Mucosa of descending colon (tissue), 3 donors: ENCODE measurements around the gene CCP110. TPM values are rescaled to one million over a fixed set of nuclear protein-coding genes. Genes with fewer than 3 reads are reported as not detected.
A peak's percentile ranks its signal among the peaks of the same experiment; 100 is the strongest.
"Not testable (repeated sequence)": the region's sequence is repeated elsewhere in the genome, so short reads cannot be mapped to it uniquely, and the experiment has no call there.

ENCODE experiments used
- ATAC-seq: fragments of 200-7000 bp; cut with Tn5 transposase; one replicate; pipeline ENCODE4 v1.9.1; 2020; ENCODE audit warnings: mild to moderate bottlenecking, moderate library complexity
- DNase-seq, 3 donors: peaks; one replicate each; pipeline ENCODE4 v3.0.0-alpha.2; 2020
- H3K36me3 ChIP-seq: fragments of 200-600 bp; one replicate; pipeline ENCODE4 v1.8.0; 2021; ENCODE audit warnings: low read depth, mild to moderate bottlenecking
- H3K4me1 ChIP-seq: fragments of 200-600 bp; one replicate; pipeline ENCODE4 v1.8.0; 2021; ENCODE audit warnings: low read depth, mild to moderate bottlenecking
- H3K4me3 ChIP-seq: fragments of 200-600 bp; one replicate; pipeline ENCODE4 v1.8.0; 2021; ENCODE audit warnings: mild to moderate bottlenecking
- H3K9me3 ChIP-seq: fragments of 200-600 bp; one replicate; pipeline ENCODE4 v1.8.0; 2021; ENCODE audit warnings: mild to moderate bottlenecking
- intact Hi-C, 2 donors: fragments of 100-400 bp; cut with DNase I in 1 of 2; cut with micrococcal nuclease in 1 of 2; formaldehyde crosslinking; loops; one replicate each; pipeline versions ENCODE4 v1.11.0 to v1.11.1; 2022; cut with DNase I, micrococcal nuclease
- total RNA-seq, 3 donors: library from RNA; stranded (reverse); fragmentation: NEBNext Ultra II Directional in 2 of 3; extraction: Animal tissue kit (Norgen Biotek cat#: 25700) in 2 of 3; gene quantifications; one replicate each; pipeline versions ENCODE4 v1.2.1 to v1.2.4, GENCODE V29; 2021 to 2023
- TF ChIP-seq, protein P1 (sequence below): fragments of 200-600 bp; IDR thresholded peaks from one replicate; pipeline ENCODE4 v1.8.0; 2022; ENCODE audit warnings: antibody characterized with exemption, mild to moderate bottlenecking
- donor health status: DM: no; HTN: no; CAD: no; lungs with moderate emphysema.
- donor health status: DM: no; HTN: no; CAD: no.
- donor health status: DM: no; HTN: yes; CAD: no.

CCP110 gene
- total RNA-seq, 3 donors from 2014 or later = 9.0 to 22.5 (median 9.6) TPM

DNA sequence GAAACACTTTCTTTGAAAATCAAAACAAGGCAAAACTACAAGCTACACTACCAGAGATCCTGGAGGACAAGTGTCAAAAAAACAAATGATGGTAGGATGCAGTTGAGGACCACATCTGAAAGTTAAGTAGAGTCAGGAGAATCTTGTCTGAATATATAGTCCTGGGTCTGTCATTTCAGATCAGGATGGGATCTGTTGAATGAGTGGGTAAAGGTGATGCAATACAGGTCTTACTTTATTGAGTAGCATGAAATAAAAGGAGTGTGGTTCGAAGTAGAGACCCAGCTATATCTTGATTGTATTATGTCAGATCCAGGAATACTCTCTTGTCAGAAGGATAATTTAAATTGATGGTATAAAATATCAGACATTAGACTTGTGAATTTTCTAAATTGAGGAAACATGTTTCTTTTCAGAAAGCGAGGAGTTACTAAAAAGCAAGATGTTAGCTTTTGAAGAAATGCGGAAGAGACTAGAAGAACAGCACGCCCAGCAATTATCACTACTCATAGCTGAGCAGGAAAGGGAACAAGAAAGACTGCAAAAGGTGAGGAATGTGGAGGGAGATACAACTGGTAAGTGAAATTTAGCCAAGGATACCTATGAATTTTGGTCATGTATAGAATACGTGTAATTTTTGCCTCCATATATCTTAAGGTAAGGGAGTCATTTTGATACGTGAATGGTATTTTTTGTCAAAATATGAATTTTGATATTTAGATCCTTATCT is 16.7 kb downstream of the CCP110 start:
- Histone ChIP-seq H3K4me3 (no peak overlapping the region), H3K9me3 (no peaks in the 10 kb centered on the region), H3K36me3 (no peaks in the 10 kb centered on the region), H3K4me1 (peaks cover 4% of the 10 kb centered on the region)
- TF ChIP-seq, protein P1, sequence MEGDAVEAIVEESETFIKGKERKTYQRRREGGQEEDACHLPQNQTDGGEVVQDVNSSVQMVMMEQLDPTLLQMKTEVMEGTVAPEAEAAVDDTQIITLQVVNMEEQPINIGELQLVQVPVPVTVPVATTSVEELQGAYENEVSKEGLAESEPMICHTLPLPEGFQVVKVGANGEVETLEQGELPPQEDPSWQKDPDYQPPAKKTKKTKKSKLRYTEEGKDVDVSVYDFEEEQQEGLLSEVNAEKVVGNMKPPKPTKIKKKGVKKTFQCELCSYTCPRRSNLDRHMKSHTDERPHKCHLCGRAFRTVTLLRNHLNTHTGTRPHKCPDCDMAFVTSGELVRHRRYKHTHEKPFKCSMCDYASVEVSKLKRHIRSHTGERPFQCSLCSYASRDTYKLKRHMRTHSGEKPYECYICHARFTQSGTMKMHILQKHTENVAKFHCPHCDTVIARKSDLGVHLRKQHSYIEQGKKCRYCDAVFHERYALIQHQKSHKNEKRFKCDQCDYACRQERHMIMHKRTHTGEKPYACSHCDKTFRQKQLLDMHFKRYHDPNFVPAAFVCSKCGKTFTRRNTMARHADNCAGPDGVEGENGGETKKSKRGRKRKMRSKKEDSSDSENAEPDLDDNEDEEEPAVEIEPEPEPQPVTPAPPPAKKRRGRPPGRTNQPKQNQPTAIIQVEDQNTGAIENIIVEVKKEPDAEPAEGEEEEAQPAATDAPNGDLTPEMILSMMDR = no peak
- no peak for ATAC-seq
- DNase-seq = no peak
- intact Hi-C loops = no loop called here

DNA sequence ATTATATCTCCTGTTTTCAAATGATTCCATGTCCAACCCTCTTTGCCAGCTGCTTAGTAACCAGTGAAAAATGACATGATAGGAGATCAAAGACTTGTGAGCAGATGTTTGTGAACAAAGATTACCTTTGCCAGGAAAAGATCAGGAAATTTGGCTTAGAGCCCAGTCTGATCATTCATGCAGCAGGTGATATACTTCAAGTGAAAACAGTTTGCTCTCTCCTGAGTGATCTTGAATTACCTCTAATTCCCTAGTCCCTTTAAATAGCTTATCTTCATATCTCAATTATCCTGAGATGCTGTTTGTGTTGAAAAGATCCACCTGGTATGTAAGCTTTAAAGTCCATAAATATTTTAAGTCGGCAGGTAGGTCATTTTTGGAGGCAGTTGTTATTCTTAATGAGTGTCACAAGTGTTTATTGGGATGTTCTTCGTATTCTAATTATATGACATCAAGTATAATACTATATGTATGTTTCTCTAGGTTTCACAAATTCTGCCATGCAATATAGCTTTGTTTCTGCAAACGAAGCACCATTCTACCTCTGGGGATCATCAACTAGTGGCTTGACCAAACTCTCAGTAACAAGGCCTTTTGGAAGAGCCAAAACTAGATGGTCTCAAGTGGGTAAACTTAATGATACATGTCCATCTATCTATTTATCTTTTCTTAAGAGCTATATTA is 18.5 kb downstream of the CCP110 start:
- peak; percentile 83 for ATAC-seq
- Histone ChIP-seq H3K36me3 (no peaks in the 10 kb centered on the region), H3K4me3 (no peak overlapping the region), H3K9me3 (no peaks in the 10 kb centered on the region), H3K4me1 (peaks cover 4% of the 10 kb centered on the region)
- DNase-seq = peak in 1 of 3 donors; percentile 49
- intact Hi-C loops = no loop called here
- TF ChIP-seq, protein P1 = no peak

DNA sequence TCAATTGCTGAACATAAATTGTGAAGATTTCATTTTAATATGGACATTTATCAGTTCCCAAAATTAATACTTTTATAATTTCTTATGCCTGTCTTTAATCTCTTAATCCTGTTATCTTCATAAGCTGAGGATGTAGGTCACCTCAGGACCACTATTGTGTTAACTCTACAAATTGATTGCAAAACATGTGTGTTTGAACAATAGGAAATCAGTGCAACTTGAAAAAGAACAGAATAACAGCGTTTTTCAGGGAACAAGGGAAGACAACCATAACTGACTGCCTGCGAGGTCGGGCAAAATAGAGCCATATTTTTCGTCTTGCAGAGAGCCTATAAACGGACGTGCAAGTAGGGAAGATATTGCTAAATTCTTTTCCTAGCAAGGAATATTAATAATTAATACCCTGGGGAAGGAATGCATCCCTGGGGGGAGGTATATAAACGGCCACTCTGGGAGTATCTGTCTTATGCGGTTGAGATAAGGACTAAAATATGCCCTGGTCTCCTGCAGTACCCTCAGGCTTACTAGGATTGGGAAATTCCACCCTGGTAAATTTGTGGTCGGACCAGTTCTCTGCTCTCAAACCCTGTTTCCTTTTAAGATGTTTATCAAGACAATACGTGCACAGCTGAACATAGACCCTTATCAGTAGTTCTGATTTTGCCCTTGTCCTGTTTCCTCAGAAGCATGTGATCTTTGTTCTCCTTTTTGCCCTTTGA is 19.7 kb downstream of the CCP110 start:
- H3K9me3 ChIP-seq, H3K4me3 ChIP-seq, H3K4me1 ChIP-seq, DNase-seq, ATAC-seq, H3K36me3 ChIP-seq, intact Hi-C loops: not testable (repeated sequence)

DNA sequence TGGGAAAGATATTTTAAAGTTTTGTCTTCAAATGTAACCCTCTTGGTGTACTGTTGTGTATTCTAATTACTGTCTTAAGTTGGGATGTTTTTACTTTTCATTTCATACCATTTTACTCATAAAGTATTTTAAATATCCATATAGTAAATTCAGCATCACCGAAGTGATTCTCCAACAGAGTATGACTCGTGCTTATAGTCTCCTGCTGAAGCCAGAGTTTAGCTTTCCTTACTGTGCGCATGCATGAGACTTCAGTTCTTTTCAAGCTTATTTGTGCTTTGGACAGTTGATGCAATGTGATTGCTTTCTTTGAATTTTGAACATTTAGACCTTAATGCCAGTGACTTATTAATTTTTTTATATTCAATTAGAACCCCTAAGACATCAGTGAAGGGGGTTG is 24.4 kb downstream of the CCP110 start:
- intact Hi-C loops = no loop called here
- TF ChIP-seq, protein P1 = no peak
- ATAC-seq = no peak
- H3K4me1 ChIP-seq = no peaks in the 10 kb centered on the region
- H3K9me3 ChIP-seq = no peaks in the 10 kb centered on the region
- no peaks in the 10 kb centered on the region for H3K36me3 ChIP-seq
- no peak overlapping the region for H3K4me3 ChIP-seq
- no peak for DNase-seq

DNA sequence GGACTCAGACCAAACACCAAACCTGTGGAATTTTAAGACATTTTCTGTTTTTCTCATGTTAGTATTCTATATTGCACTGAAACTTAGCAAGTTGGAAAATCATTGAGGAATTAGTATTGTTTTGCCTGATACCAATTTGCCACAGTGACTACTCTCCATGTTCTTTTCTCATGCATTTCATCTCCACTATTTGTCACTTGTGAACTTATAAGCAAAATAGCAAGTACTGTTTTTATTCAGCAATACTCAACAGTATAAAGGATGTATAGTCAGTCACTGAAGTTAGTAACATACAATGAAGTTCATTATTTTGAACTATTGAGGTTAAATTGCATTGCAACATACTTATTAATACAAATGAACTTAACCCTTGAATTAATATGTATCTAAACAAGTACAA is 25.9 kb downstream of the CCP110 start:
- DNase-seq (no peak), ATAC-seq (no peak)
- no peak overlapping the region for H3K4me3 ChIP-seq
- intact Hi-C loops = no loop called here
- TF ChIP-seq, protein P1 = no peak
- no peaks in the 10 kb centered on the region for H3K9me3 ChIP-seq
- peaks cover 2% of the 10 kb centered on the region for H3K4me1 ChIP-seq
- no peaks in the 10 kb centered on the region for H3K36me3 ChIP-seq
